DOHH2 (cell line): ENCODE measurements around the gene FAM20A.

Experiments used
- CTCF ChIP-seq: fragments of 200-600 bp; sonication (generic); IDR thresholded peaks from one replicate; pipeline ENCODE4 v1.5.1; 2014; ENCODE audit warnings: antibody characterized with exemption, mild to moderate bottlenecking, low read depth, low read length; ENCODE audit not compliant: poor library complexity, severe bottlenecking
- EZH2phosphoT487 ChIP-seq: fragments of 200-600 bp; sonication (generic); IDR thresholded peaks from 2 replicates; pipeline ENCODE4 v1.6.1; 2017; ENCODE audit warnings: borderline replicate concordance, mild to moderate bottlenecking, antibody characterized with exemption, low read length, moderate library complexity, mixed read lengths

- TF ChIP-seq CTCF (no peak), EZH2phosphoT487 (no peak)
Observed at GRCh38 chr17:68498479-68499326, 102.5 kb downstream of the FAM20A start.
